BLaER1 treated with 17β-estradiol and CSF1 and Interleukin-3, amounts not matched to agents 10 nM and 100 nM (cell line): ENCODE results near the gene ARF4.

Experiments used
- H3K27ac ChIP-seq, 11 experiments: shearing (Covaris generic); formaldehyde crosslinking; 2 replicates each; pipeline ENCODE4 v1.8.1; 2022
- H3K27me3 ChIP-seq, 11 experiments: shearing (Covaris generic); formaldehyde crosslinking; 2 replicates each; pipeline ENCODE4 v1.8.1; 2022
- H3K36me3 ChIP-seq, 11 experiments: shearing (Covaris generic); formaldehyde crosslinking; 2 replicates each; pipeline ENCODE4 v1.8.1; 2022
- H3K4me1 ChIP-seq, 10 experiments: shearing (Covaris generic); formaldehyde crosslinking; 2 replicates each; pipeline ENCODE4 v1.8.1; 2022
- H3K4me2 ChIP-seq, 11 experiments: shearing (Covaris generic); formaldehyde crosslinking; 2 replicates each; pipeline ENCODE4 v1.8.1; 2022
- H3K4me3 ChIP-seq, 10 experiments: shearing (Covaris generic); formaldehyde crosslinking; 2 replicates each; pipeline ENCODE4 v1.8.1; 2022
- H3K9ac ChIP-seq, 11 experiments: shearing (Covaris generic); formaldehyde crosslinking; 2 replicates each; pipeline ENCODE4 v1.8.1; 2022
- H3K9me3 ChIP-seq, 11 experiments: shearing (Covaris generic); formaldehyde crosslinking; replicated peaks in 1 of 11; 2 replicates each; pipeline ENCODE4 v1.8.1; 2022
- H4K20me1 ChIP-seq, 11 experiments: shearing (Covaris generic); formaldehyde crosslinking; 2 replicates each; pipeline ENCODE4 v1.8.1; 2022
- Cebpa-rat ChIP-seq, 11 experiments: shearing (Covaris generic); IDR thresholded peaks; 2 replicates each; pipeline ENCODE4 v1.8.1; 2022

The ARF4 gene

GRCh38 chr3:57592306-57592705 lies 4.8 kb downstream of the ARF4 start:
- no peak for TF ChIP-seq Cebpa-rat (IDR thresholded peaks at IDR 0.05)
- H3K9ac ChIP-seq, result no peak overlapping the region
- no peak overlapping the region for H3K27ac ChIP-seq
- peak overlapping the region in 3 of 11 experiments; percentile 24 to 87 (median 31); a peak in 2 of 22 replicates for H3K4me2 ChIP-seq
- H3K4me1 ChIP-seq, result peaks cover 20 to 49% (median 25%) of the 10 kb centered on the region in 10 experiments
- H3K9me3 ChIP-seq, result no peaks in the 10 kb centered on the region
- H4K20me1 ChIP-seq, result peaks cover 83 to 97% (median 92%) of the 10 kb centered on the region in 11 experiments
- no peak overlapping the region for H3K4me3 ChIP-seq
- H3K36me3 ChIP-seq, result peaks cover 30 to 80% (median 53%) of the 10 kb centered on the region in 11 experiments
- no peaks in the 10 kb centered on the region for H3K27me3 ChIP-seq

GRCh38 chr3:57587905-57588304 lies 9.2 kb downstream of the ARF4 start:
- H3K4me3 ChIP-seq, result no peak overlapping the region
- no peaks in the 10 kb centered on the region for H3K27me3 ChIP-seq
- peaks cover 90 to 100% (median 99%) of the 10 kb centered on the region in 11 experiments for H4K20me1 ChIP-seq
- no peaks in the 10 kb centered on the region for H3K9me3 ChIP-seq
- peaks cover 4 to 25% (median 8%) of the 10 kb centered on the region in 10 experiments; a peak in 19 of 20 replicates for H3K4me1 ChIP-seq
- no peak for TF ChIP-seq Cebpa-rat (IDR thresholded peaks at IDR 0.05)
- H3K27ac ChIP-seq, result no peak overlapping the region
- H3K4me2 ChIP-seq, result peak overlapping the region in 1 of 11 experiments; percentile 19; a peak in 2 of 22 replicates
- H3K36me3 ChIP-seq, result peaks cover 60 to 90% (median 75%) of the 10 kb centered on the region in 11 experiments
- H3K9ac ChIP-seq, result no peak overlapping the region

DNA sequence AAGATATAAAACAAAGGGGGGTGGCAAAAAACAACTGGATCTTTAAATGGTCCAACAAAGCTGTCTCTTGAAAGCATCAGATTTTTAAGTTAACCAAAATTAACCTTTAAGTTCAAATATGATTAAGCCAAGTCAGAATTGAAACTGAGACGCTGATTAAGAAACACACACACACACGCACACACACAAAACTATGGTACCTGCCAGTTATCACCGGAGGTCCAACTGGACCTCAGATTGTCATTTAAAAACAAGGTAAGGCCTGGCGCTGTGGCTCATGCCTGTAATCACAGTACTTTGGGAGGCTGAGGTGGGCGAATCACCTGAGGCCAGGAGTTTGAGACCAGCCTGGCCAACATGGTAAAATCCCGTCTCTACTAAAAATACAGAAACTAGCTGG lies 10.4 kb downstream of the ARF4 start:
- Histone ChIP-seq H3K4me2 (no peak overlapping the region), H3K36me3 (peaks cover 62 to 90% (median 74%) of the 10 kb centered on the region in 11 experiments), H3K4me3 (no peak overlapping the region), H3K9ac (no peak overlapping the region), H3K27ac (no peak overlapping the region), H3K27me3 (no peaks in the 10 kb centered on the region), H3K9me3 (no peaks in the 10 kb centered on the region), H3K4me1 (peaks cover 8 to 17% (median 11%) of the 10 kb centered on the region in 10 experiments; a peak in 18 of 20 replicates), H4K20me1 (peaks cover 90 to 100% (median 99%) of the 10 kb centered on the region in 11 experiments)
- no peak for TF ChIP-seq Cebpa-rat (IDR thresholded peaks at IDR 0.05)

GRCh38 chr3:57583544-57583943 lies 13.6 kb downstream of the ARF4 start:
- Histone ChIP-seq H3K4me1 (peaks cover 9 to 29% (median 16%) of the 10 kb centered on the region in 10 experiments; a peak in 19 of 20 replicates), H3K27me3 (no peaks in the 10 kb centered on the region), H3K27ac (no peak overlapping the region), H3K9ac (no peak overlapping the region; a peak in 1 of 22 replicates), H3K4me3 (no peak overlapping the region), H3K4me2 (0 out of 22 replicates have a peak overlapping the region, but pooled peaks of 1 of the 11 experiments have one; percentile 6), H4K20me1 (peaks cover 69 to 100% (median 98%) of the 10 kb centered on the region in 11 experiments), H3K36me3 (peaks cover 67 to 93% (median 78%) of the 10 kb centered on the region in 11 experiments), H3K9me3 (no peaks in the 10 kb centered on the region)
- TF ChIP-seq Cebpa-rat (IDR thresholded peaks at IDR 0.05), result no peak

DNA sequence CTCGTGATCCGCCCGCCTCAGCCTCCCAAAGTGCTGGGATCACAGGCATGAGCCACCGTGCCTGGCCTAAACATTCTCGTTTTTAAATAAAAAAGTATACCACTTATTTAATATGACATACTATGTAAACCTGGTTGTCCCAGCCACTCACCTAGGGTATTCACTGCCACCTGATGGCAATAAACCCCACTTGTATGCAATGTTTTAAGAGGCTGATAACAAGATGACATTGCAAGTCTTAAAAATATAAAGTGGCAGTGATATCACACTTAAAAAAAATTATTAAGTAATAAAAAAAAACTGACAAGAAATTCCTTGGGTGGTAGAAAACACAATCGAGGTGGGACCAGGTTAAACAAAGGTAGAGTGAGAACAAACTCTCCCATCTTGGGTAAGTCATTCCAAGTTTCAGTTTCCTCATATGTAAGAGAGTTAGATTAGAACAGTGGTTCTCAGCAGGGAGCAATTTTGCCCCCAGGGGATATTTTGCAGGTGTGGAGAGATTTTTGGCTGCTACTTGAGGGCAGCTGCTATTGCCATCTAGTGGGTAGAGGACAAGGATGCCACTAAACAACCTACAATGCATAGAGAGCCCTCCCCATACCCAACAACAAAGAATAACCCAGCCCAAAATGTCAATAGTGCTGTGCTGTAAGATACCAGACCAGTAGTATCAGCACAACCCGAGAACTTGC lies 14.5 kb downstream of the ARF4 start:
- H3K27ac ChIP-seq, result no peak overlapping the region
- H3K4me1 ChIP-seq, result peaks cover 14 to 30% (median 20%) of the 10 kb centered on the region in 10 experiments; a peak in 19 of 20 replicates
- H3K4me3 ChIP-seq, result no peak overlapping the region
- H3K27me3 ChIP-seq, result no peaks in the 10 kb centered on the region
- H3K36me3 ChIP-seq, result peaks cover 72 to 93% (median 86%) of the 10 kb centered on the region in 11 experiments
- H3K9ac ChIP-seq, result 0 out of 22 replicates have a peak overlapping the region, but pooled peaks of 1 of the 11 experiments have one; percentile 4
- H3K4me2 ChIP-seq, result peak overlapping the region in 6 of 11 experiments; percentile 0 to 37 (median 11); a peak in 5 of 22 replicates
- no peaks in the 10 kb centered on the region for H3K9me3 ChIP-seq
- H4K20me1 ChIP-seq, result peaks cover 61 to 100% (median 93%) of the 10 kb centered on the region in 11 experiments
- no peak for TF ChIP-seq Cebpa-rat (IDR thresholded peaks at IDR 0.05)

GRCh38 chr3:57577801-57578200 lies 19.3 kb downstream of the ARF4 start:
- H3K4me3 ChIP-seq, result peak overlapping the region in 2 of 10 experiments; percentile 15 to 33; a peak in 3 of 20 replicates
- peak overlapping the region; percentile 3 to 82 (median 71); a peak in 19 of 22 replicates for H3K4me2 ChIP-seq
- no peaks in the 10 kb centered on the region for H3K27me3 ChIP-seq
- H4K20me1 ChIP-seq, result peaks cover 19 to 98% (median 80%) of the 10 kb centered on the region in 11 experiments; a peak in 21 of 22 replicates
- peaks cover 12 to 37% (median 32%) of the 10 kb centered on the region in 10 experiments; a peak in 19 of 20 replicates for H3K4me1 ChIP-seq
- H3K9me3 ChIP-seq, result no peaks in the 10 kb centered on the region
- H3K27ac ChIP-seq, result peak overlapping the region in 6 of 11 experiments; percentile 1 to 36 (median 32); a peak in 8 of 22 replicates
- TF ChIP-seq Cebpa-rat (IDR thresholded peaks at IDR 0.05), result no peak
- H3K36me3 ChIP-seq, result peaks cover 86 to 100% (median 97%) of the 10 kb centered on the region in 11 experiments
- H3K9ac ChIP-seq, result peak overlapping the region in 3 of 11 experiments; percentile 7 to 15 (median 9); a peak in 4 of 22 replicates

- Histone ChIP-seq H3K36me3 (peaks cover 86 to 100% (median 97%) of the 10 kb centered on the region in 11 experiments), H4K20me1 (peaks cover 7 to 97% (median 74%) of the 10 kb centered on the region in 11 experiments; a peak in 19 of 22 replicates), H3K27ac (no peak overlapping the region; a peak in 1 of 22 replicates), H3K27me3 (no peaks in the 10 kb centered on the region), H3K4me3 (no peak overlapping the region), H3K9ac (no peak overlapping the region), H3K4me1 (peaks cover 12 to 34% (median 29%) of the 10 kb centered on the region in 10 experiments; a peak in 19 of 20 replicates), H3K4me2 (peak overlapping the region in 4 of 11 experiments; percentile 71 to 82 (median 78); a peak in 6 of 22 replicates), H3K9me3 (no peaks in the 10 kb centered on the region)
- 0 out of 22 replicates have a peak, but pooled peaks of 1 of the 11 experiments have one; percentile 12 for TF ChIP-seq Cebpa-rat (IDR thresholded peaks at IDR 0.05)
Measured at GRCh38 chr3:57575966-57576626, 21.0 kb downstream of the ARF4 start.

GRCh38 chr3:57572096-57572495 lies 25.0 kb downstream of the ARF4 start:
- H3K36me3 ChIP-seq, result peaks cover 92 to 100% (median 98%) of the 10 kb centered on the region in 11 experiments
- no peaks in the 10 kb centered on the region for H3K9me3 ChIP-seq
- peaks cover 7 to 95% (median 73%) of the 10 kb centered on the region in 11 experiments; a peak in 19 of 22 replicates for H4K20me1 ChIP-seq
- TF ChIP-seq Cebpa-rat (IDR thresholded peaks at IDR 0.05), result no peak
- no peak overlapping the region for H3K9ac ChIP-seq
- no peak overlapping the region for H3K4me2 ChIP-seq
- no peaks in the 10 kb centered on the region for H3K27me3 ChIP-seq
- peaks cover 0 to 12% (median 9%) of the 10 kb centered on the region in 10 experiments; a peak in 15 of 20 replicates for H3K4me1 ChIP-seq
- H3K27ac ChIP-seq, result no peak overlapping the region
- no peak overlapping the region for H3K4me3 ChIP-seq
